Endothelial cell of umbilical vein (primary cell): ENCODE data around the gene DIAPH1.

Experiments used
- CTCF ChIP-seq, 2 donors: IDR thresholded peaks; 1 replicate in 1 of 2; 2 replicates in 1 of 2; pipeline ENCODE4 v1.5.1; 2011; ENCODE audit warnings: low read length in 2 of 2, mild to moderate bottlenecking in 2 of 2, moderate library complexity in 2 of 2, control low read depth in 1 of 2, inconsistent platforms in 1 of 2, low read depth in 1 of 2; ENCODE audit not compliant: insufficient read depth in 1 of 2; ENCODE audit errors: extremely low read depth in 1 of 2
- EZH2 ChIP-seq: IDR thresholded peaks from 2 replicates; pipeline ENCODE4 v1.6.1; 2012; ENCODE audit warnings: borderline replicate concordance, low read depth, mild to moderate bottlenecking, moderate library complexity, low read length, inconsistent platforms; ENCODE audit not compliant: severe bottlenecking
- GATA2 ChIP-seq: IDR thresholded peaks from 2 replicates; pipeline ENCODE4 v1.7.0; 2011; ENCODE audit warnings: low read depth, mild to moderate bottlenecking, moderate library complexity, mixed read lengths, low read length; ENCODE audit not compliant: insufficient read length, insufficient read depth
- MAX ChIP-seq: IDR thresholded peaks from 2 replicates; pipeline ENCODE4 v1.6.1; 2011; ENCODE audit not compliant: insufficient read depth, insufficient read length
- MYC ChIP-seq: IDR thresholded peaks from one replicate; pipeline ENCODE4 v1.6.1; 2011; ENCODE audit warnings: mild to moderate bottlenecking, low read depth, low read length
- POLR2A ChIP-seq: IDR thresholded peaks from 2 replicates; pipeline ENCODE4 v1.6.1; 2012; ENCODE audit warnings: low read depth, mild to moderate bottlenecking, control low read depth, low read length
- POLR2AphosphoS5 ChIP-seq: IDR thresholded peaks from 2 replicates; pipeline ENCODE4 v1.6.1; 2012; ENCODE audit warnings: low read depth, mild to moderate bottlenecking, control low read depth, low read length, moderate library complexity; ENCODE audit not compliant: insufficient read depth

- TF ChIP-seq CTCF (IDR thresholded peaks at IDR 0.05; ENCODE audit: extremely low read depth in 1 of 2, insufficient read depth in 1 of 2, low read depth in 1 of 2, low read length in 2 of 2) (no peak), POLR2AphosphoS5 (no peak), EZH2 (no peak), POLR2A (no peak), MYC (no peak), GATA2 (no peak), MAX (no peak)
These were observed 127.3 kb downstream of the DIAPH1 start for GRCh38 chr5:141491323-141492167.
